Limb (tissue), 2 donors: Measurements from ENCODE around the gene TAPT1.
"Not testable (repeated sequence)": the region's sequence is repeated elsewhere in the genome, so short reads cannot be mapped to it uniquely, and the experiment has no call there.

Experiments used
- DNase-seq, 2 donors: peaks; one replicate each; pipeline ENCODE4 v3.0.0-alpha.2; 2016; ENCODE audit errors: extremely low spot score in 2 of 2

Gene TAPT1

DNA sequence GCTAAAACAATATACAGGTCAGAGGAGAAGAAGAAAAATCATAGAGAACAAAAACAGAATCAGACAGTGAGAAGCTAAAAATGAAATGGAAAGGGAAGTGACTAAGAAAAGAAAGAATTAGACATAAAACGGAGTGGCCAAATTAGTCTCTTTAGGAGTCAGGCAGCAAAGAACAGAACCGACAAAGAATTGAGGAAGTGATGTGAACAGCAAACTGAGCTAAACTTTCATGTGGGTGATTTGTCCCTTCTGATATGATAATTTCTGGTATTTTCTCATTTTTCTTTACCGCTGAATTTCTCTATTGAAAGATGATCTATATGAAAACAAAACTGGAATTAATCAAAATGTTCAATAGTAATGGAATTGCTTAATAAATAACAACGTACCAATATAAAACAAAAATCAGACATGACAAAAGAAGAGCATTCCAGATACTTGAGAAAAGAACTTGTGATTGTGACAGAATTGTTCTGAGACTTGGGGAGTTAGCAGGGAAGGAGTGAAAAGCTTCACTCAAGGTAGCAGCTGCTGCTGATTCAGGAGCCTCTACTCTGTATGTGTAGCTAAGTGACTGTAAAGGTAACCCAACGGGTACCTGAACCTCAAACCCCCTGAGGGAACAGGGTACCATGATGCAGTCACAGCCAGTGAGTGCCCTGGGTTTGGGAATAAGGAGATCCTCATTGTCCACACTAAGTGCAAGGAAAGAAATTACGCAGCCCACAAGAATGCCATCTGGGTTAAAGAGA, 8.8 kb downstream of the TAPT1 start:
- DNase-seq, result no peak

DNA sequence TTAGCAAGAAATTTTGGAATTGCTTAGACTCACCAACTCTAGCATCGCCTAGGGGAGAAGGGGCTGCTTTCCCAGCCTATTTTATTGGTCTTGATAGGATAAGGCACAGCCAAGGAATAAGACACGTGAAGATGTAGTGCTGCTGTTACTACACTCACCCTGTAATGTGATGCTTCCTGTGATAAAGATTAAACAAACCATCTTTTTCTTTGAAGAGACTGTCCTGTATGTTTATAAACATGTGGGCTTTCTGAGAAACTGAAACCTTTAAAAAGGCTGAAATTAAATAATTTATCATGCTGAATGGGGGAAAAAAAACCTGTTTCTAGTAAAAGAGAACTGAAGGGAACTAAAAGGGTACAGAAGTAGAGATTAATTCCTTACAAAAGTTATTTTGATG, 13.2 kb downstream of the TAPT1 start:
- DNase-seq, result no peak

- DNase-seq, result no peak
These were observed 14.0 kb downstream of the TAPT1 start for GRCh38 chr4:16212138-16212782.

DNA sequence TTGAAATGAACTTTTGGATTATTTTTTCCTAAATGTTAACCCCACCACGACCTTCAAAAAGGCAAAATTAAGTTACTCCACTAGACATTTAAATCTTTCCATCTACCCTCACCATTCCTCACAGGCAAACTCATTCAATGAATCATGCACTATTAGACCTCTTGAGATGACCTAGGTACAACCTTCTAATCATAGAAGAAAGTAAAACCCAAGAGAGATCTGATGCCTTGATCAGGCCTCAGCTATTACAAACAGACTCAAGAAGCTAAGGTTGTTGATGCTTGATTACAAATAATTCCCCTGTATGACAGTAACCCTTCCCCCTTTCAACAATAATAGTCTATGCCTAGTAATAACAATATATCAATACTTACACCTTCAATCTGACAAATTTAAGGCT, 18.9 kb downstream of the TAPT1 start:
- DNase-seq, result no peak

DNA sequence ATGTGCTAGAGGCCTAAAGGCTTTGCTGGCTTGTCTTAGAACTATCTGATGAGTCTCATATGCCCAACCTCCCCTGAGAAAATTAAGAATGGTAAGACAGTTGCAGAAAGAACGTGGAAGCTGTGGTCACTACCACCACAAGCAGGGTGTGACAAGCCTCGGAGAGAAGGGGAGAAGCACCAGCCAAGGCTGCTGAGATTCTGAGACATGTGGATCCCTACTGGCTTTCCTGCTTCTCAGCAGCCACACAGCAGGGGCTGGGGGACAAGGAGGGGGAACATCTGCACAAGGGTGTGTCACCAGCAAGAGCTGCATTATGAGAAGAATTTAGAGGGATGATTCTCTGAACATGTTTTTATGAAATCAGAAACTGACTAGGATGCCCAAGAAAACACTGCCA, 19.4 kb downstream of the TAPT1 start:
- DNase-seq, result no peak

- no peak for DNase-seq
These were observed 20.0 kb downstream of the TAPT1 start for GRCh38 chr4:16206301-16206700.

DNA sequence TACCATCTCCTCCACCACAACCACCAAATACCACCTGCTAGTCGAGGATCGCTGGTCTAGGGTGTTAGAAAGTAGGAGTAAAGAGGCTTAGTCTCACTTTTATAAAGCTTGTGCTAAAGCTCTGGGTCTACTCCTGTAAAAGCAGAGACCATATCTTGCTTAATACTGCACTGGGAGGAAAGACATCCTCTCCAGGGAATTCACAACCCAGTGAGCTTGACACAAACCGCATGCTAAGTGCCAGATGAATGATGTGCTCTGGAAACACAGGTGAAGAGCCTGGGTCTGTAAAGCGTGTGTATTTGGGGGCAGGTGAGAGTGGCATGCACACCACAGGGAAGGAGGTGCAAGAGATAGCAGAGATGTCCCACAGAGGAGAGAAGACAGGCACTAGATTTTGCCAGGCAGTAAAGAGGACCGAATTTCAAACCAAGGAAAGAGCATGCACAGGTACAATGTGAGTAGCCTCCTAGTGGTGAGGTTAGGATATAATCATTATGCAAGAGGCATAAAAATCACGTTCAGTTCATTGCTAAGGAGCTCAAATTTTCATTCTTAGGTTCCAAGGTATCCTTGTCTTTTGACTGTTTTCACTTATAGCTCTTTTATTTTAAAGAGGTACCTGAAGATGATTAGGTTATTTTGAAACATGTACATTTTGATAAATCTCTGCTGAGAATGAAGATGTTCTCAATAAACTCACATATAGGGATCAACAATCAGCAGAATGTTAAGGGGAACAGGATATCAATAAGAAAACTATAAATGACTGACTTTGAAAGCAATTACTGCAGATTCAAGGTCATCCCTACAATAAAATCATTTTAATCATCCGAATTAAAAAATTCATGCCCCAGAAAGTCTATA, 20.7 kb downstream of the TAPT1 start:
- no peak for DNase-seq

- no peak for DNase-seq
These were observed 21.8 kb downstream of the TAPT1 start for GRCh38 chr4:16204505-16204904.

- DNase-seq, result no peak
These were observed 23.2 kb downstream of the TAPT1 start for GRCh38 chr4:16203083-16203482.

GRCh38 chr4:16202598-16202997, 23.7 kb downstream of the TAPT1 start:
- DNase-seq, result no peak

DNA sequence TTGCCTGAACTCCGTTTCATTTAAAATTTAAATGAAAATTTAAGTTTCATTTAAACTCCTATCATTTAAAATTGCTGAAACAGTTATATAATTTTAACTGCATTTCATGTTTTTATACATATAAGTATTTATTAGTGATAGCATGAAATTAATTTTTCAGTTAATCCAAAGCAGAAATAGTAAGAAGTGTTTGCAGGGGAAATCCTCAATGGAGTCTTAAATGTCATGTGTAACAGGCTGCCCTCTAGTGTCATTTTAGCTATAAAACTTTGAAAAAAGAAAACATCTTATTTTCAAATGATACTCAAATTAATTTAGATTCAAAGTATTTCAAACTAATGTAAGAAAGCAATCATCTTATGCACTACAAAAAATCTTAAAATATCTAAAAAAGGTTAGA, 27.2 kb downstream of the TAPT1 start:
- DNase-seq, result peak in 1 of 2 donors; percentile 65

DNA sequence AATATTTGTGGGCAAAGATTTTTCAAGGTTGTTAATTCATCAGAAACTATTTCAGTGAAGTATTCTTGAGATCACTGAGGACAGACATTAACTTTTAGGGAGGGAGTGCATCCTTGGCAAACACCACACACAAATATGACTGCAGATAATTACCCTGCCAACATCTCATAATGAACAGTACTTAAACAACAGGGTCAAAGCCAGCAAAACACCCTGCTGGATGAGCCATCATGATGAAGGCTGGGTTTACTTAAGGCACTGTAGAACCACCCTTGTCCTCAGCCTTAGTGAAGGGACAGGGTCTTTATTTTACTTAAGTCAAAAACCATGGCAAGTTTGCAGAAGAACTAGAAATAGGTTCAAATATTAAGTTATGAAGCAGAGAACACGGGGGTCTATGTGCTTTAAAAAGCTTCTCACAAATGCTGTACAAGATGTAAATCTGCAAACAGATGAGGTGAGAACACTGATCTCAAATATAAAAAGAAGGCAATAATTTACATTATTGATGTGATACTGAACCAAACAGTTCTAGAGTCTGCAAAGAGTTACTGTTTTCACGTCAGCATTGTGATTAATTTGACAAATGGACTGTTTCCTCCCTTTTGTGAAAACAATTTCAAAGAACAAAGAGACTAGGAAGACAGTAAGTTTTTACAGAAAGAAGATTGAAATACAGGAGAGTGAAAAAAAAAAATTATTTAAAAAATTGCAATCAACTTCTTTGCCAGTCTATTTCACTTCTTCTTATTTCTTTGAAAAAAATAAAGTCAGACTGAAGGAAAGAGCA, 28.2 kb downstream of the TAPT1 start:
- no peak for DNase-seq

DNA sequence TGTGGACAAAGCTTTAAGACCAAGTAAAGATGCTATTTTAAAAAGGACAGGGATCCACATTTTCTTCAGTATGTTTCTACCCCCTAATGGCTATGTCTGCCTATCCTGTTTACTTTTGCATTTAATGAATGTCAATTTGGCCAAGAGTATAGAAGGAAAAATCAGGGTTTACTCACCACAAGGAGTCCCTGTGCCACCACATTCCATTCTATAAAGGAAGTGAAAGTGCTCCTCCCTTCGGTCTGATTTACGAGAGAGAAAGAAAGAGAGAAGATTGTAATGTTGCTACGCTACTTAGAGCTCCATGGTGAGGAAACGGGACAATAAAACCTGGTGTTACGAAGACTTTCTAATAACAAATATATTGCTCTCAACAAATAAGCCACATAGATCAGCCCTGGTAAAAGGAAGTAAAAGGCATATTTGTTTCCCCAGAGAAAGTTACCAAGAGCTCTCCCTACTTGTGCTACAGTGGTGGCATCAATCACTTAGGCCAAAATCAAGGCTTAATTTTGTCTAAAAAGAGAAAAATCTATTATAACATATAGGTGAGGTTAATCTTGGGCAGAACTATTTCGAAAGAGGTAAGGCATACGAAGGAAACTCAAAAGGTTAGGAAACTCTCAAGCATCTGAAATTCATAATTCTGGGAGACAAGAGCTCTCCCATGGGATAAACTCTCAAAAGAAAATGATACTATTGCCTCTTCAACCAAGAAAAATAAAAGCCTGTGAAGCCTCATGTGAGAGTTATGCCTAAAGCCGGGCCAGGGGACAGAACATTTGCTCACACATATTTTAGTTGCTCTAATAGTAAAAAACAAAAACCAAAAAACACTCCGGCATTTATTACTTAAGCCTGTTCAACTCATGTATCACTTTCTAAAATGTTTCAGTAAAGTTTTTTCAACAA, 29.5 kb downstream of the TAPT1 start:
- peak in 1 of 2 donors; percentile 81 for DNase-seq

DNA sequence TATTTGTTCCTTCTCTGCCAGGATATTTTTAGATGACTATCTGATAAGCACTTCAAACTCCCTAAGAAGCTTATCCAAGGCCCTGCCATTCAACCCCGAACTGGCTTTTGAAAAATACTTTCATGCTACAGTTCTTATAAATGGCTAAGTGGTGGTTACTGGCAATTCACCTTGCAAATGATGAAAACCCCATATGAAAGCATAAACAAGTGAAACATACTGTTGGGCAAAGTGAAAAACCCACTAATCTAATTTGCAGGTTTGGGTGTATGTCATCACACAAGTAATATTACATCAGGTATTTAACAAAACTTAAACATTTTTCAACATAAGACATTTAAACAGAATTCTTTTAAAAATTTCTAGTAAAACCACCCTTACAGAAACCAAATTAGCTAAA, 31.1 kb downstream of the TAPT1 start:
- no peak for DNase-seq

DNA sequence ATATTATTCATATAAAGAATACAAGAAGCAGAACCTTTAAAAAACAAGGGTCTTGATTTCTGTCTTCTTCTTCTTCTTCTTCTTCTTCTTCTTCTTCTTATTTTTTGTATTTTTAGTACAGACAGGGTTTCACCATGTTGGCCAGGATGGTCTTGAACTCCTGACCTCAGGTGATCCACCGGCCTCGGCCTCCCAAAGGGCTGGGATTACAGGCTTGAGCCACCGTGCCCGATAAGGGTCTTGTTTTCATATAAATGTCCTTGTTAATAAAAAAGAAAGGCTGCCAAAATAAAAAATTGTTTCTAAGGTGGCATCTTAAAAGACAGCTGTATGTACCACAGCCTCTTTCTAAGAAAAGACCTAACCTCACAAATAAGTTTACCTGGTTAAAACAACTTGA, 31.5 kb downstream of the TAPT1 start:
- DNase-seq, result not testable (repeated sequence)

GRCh38 chr4:16194214-16194613, 32.1 kb downstream of the TAPT1 start:
- no peak for DNase-seq

- no peak for DNase-seq
These were observed 33.4 kb downstream of the TAPT1 start for GRCh38 chr4:16192631-16193518.

DNA sequence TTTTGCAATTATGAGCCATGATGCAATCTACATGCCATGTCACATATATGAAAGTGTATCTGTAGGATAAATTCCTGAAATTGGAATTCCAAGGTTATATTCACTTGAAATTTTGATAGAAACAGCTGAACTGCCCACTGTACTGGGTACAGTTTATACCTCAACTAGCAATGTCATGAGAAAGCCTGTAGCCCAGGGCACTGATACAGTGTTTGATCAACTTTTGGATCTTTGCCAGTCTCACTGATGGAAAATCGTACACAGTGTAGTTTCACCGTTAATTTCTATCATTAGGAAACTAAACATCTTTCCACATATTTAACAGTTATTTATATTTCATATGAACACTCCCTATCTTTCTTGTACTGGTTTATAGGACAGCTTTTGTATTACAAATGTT, 34.2 kb downstream of the TAPT1 start:
- DNase-seq, result no peak

GRCh38 chr4:16187455-16187854, 38.8 kb downstream of the TAPT1 start:
- no peak for DNase-seq
